ENCODE measurements around the gene SLC29A2.

Gene SLC29A2

DNA sequence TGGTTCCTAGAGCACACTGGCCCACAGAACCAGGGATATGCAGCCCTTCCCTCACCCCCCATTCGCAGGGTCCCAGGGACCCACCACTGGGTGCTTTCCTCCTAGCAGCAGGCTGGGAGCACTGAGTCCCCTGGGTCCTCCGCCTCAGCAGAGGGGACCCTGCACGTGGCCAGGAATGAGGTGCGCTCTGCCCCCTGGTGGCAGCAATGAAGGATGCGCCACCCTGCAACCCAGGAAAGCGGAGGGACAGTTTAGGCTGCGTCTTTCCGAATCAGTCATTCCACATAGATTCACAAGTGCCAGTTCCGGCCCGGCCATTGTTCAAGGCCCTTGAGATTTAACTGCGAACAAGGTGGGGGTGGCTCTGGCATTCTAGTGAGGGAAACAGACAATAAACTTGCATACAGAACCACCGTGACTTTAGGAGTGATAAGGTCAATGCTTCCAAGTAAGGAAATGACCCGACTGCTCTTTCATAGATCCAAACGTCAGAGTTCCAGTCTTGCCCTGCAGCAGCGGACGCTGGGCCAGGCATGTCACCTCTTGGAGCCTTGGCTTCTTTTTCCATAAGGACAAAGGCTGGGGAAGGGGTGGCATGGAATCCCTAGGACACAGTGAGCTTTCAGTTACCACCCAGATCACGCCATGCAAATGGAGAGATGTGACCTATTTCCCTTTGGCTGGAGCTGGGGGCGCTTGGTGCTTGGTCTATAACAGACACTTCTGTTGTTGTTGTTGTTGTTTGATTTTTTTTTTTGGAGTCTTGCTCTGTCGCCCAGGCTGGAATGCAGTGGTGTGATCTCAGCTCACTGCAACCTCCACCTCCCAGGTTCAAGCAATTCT is 43.0 kb downstream of the SLC29A2 start (continued):
- TF ChIP-seq, protein P1, sequence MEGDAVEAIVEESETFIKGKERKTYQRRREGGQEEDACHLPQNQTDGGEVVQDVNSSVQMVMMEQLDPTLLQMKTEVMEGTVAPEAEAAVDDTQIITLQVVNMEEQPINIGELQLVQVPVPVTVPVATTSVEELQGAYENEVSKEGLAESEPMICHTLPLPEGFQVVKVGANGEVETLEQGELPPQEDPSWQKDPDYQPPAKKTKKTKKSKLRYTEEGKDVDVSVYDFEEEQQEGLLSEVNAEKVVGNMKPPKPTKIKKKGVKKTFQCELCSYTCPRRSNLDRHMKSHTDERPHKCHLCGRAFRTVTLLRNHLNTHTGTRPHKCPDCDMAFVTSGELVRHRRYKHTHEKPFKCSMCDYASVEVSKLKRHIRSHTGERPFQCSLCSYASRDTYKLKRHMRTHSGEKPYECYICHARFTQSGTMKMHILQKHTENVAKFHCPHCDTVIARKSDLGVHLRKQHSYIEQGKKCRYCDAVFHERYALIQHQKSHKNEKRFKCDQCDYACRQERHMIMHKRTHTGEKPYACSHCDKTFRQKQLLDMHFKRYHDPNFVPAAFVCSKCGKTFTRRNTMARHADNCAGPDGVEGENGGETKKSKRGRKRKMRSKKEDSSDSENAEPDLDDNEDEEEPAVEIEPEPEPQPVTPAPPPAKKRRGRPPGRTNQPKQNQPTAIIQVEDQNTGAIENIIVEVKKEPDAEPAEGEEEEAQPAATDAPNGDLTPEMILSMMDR (tag by site-specific recombination; IDR thresholded peaks at IDR 0.05) = peak; percentile 89
- TF ChIP-seq, protein P2, sequence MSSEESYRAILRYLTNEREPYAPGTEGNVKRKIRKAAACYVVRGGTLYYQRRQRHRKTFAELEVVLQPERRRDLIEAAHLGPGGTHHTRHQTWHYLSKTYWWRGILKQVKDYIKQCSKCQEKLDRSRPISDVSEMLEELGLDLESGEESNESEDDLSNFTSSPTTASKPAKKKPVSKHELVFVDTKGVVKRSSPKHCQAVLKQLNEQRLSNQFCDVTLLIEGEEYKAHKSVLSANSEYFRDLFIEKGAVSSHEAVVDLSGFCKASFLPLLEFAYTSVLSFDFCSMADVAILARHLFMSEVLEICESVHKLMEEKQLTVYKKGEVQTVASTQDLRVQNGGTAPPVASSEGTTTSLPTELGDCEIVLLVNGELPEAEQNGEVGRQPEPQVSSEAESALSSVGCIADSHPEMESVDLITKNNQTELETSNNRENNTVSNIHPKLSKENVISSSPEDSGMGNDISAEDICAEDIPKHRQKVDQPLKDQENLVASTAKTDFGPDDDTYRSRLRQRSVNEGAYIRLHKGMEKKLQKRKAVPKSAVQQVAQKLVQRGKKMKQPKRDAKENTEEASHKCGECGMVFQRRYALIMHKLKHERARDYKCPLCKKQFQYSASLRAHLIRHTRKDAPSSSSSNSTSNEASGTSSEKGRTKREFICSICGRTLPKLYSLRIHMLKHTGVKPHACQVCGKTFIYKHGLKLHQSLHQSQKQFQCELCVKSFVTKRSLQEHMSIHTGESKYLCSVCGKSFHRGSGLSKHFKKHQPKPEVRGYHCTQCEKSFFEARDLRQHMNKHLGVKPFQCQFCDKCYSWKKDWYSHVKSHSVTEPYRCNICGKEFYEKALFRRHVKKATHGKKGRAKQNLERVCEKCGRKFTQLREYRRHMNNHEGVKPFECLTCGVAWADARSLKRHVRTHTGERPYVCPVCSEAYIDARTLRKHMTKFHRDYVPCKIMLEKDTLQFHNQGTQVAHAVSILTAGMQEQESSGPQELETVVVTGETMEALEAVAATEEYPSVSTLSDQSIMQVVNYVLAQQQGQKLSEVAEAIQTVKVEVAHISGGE (tag by site-specific recombination; conservative IDR thresholded peaks at IDR 0.05; ENCODE audit: low read depth) = peak; percentile 63
- no peak for TF ChIP-seq HOXD13 (CRISPR knock-in tag; IDR thresholded peaks at IDR 0.05; ENCODE audit: borderline replicate concordance)
- no peak for TF ChIP-seq ZNF19 (tag by site-specific recombination; IDR thresholded peaks at IDR 0.05; ENCODE audit: low read depth)
- TF ChIP-seq ZNF121 (tag by site-specific recombination; IDR thresholded peaks at IDR 0.05) = no peak
- no peak for TF ChIP-seq ZNF174 (tag by site-specific recombination; IDR thresholded peaks at IDR 0.05)
- 0 out of 2 replicates have a peak, but pooled peaks have one; percentile 2 for TF ChIP-seq KLF1 (tag by site-specific recombination; IDR thresholded peaks at IDR 0.05)
- TF ChIP-seq ZNF585B (tag by site-specific recombination; IDR thresholded peaks at IDR 0.05) = no peak
- TF ChIP-seq ZNF184 (tag by site-specific recombination; IDR thresholded peaks at IDR 0.05) = no peak
- no peak for TF ChIP-seq ZNF426 (tag by site-specific recombination; IDR thresholded peaks at IDR 0.05)
- TF ChIP-seq GLI4 (tag by site-specific recombination; IDR thresholded peaks at IDR 0.05) = no peak
- TF ChIP-seq, protein P3, sequence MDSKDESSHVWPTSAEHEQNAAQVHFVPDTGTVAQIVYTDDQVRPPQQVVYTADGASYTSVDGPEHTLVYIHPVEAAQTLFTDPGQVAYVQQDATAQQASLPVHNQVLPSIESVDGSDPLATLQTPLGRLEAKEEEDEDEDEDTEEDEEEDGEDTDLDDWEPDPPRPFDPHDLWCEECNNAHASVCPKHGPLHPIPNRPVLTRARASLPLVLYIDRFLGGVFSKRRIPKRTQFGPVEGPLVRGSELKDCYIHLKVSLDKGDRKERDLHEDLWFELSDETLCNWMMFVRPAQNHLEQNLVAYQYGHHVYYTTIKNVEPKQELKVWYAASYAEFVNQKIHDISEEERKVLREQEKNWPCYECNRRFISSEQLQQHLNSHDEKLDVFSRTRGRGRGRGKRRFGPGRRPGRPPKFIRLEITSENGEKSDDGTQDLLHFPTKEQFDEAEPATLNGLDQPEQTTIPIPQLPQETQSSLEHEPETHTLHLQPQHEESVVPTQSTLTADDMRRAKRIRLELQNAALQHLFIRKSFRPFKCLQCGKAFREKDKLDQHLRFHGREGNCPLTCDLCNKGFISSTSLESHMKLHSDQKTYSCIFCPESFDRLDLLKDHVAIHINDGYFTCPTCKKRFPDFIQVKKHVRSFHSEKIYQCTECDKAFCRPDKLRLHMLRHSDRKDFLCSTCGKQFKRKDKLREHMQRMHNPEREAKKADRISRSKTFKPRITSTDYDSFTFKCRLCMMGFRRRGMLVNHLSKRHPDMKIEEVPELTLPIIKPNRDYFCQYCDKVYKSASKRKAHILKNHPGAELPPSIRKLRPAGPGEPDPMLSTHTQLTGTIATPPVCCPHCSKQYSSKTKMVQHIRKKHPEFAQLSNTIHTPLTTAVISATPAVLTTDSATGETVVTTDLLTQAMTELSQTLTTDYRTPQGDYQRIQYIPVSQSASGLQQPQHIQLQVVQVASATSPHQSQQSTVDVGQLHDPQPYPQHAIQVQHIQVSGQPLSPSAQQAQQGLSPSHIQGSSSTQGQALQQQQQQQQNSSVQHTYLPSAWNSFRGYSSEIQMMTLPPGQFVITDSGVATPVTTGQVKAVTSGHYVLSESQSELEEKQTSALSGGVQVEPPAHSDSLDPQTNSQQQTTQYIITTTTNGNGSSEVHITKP (tag by site-specific recombination; IDR thresholded peaks at IDR 0.05) = 0 out of 2 replicates have a peak, but pooled peaks have one; percentile 17
- no peak for TF ChIP-seq ZNF530 (tag by site-specific recombination; IDR thresholded peaks at IDR 0.05; ENCODE audit: low read depth)
- TF ChIP-seq, protein P4, sequence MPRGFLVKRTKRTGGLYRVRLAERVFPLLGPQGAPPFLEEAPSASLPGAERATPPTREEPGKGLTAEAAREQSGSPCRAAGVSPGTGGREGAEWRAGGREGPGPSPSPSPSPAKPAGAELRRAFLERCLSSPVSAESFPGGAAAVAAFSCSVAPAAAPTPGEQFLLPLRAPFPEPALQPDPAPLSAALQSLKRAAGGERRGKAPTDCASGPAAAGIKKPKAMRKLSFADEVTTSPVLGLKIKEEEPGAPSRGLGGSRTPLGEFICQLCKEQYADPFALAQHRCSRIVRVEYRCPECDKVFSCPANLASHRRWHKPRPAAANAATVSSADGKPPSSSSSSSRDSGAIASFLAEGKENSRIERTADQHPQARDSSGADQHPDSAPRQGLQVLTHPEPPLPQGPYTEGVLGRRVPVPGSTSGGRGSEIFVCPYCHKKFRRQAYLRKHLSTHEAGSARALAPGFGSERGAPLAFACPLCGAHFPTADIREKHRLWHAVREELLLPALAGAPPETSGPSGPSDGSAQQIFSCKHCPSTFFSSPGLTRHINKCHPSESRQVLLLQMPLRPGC (tag by site-specific recombination; IDR thresholded peaks at IDR 0.05) = no peak
- no peak for TF ChIP-seq KLF7 (tag by site-specific recombination; IDR thresholded peaks at IDR 0.05; ENCODE audit: borderline replicate concordance)
- peak; percentile 56 for TF ChIP-seq ZNF654 (tag by site-specific recombination; IDR thresholded peaks at IDR 0.05; ENCODE audit: low read depth)
- no peak for TF ChIP-seq SP3 (tag by site-specific recombination; IDR thresholded peaks at IDR 0.05)
- TF ChIP-seq, protein P5, sequence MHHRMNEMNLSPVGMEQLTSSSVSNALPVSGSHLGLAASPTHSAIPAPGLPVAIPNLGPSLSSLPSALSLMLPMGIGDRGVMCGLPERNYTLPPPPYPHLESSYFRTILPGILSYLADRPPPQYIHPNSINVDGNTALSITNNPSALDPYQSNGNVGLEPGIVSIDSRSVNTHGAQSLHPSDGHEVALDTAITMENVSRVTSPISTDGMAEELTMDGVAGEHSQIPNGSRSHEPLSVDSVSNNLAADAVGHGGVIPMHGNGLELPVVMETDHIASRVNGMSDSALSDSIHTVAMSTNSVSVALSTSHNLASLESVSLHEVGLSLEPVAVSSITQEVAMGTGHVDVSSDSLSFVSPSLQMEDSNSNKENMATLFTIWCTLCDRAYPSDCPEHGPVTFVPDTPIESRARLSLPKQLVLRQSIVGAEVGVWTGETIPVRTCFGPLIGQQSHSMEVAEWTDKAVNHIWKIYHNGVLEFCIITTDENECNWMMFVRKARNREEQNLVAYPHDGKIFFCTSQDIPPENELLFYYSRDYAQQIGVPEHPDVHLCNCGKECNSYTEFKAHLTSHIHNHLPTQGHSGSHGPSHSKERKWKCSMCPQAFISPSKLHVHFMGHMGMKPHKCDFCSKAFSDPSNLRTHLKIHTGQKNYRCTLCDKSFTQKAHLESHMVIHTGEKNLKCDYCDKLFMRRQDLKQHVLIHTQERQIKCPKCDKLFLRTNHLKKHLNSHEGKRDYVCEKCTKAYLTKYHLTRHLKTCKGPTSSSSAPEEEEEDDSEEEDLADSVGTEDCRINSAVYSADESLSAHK (tag by site-specific recombination; IDR thresholded peaks at IDR 0.05) = no peak
- TF ChIP-seq MEIS1 (CRISPR knock-in tag; IDR thresholded peaks at IDR 0.05; ENCODE audit: borderline replicate concordance) = no peak
- no peak for TF ChIP-seq YY1 (tag by site-specific recombination; IDR thresholded peaks at IDR 0.05)
- no peak for TF ChIP-seq ZNF202 (tag by site-specific recombination; IDR thresholded peaks at IDR 0.05; ENCODE audit: borderline replicate concordance)
- no peak for TF ChIP-seq ZNF138 (tag by site-specific recombination; IDR thresholded peaks at IDR 0.05; ENCODE audit: borderline replicate concordance)
- TF ChIP-seq TCF7L2 (IDR thresholded peaks at IDR 0.05; ENCODE audit: borderline replicate concordance, low read depth, low read length) = no peak
- TF ChIP-seq ZNF707 (tag by site-specific recombination; IDR thresholded peaks at IDR 0.05) = no peak
- TF ChIP-seq ZNF341 (tag by site-specific recombination; IDR thresholded peaks at IDR 0.05; ENCODE audit: low read depth) = no peak
- TF ChIP-seq ZNF670 (tag by site-specific recombination; IDR thresholded peaks at IDR 0.05; ENCODE audit: low read depth) = no peak
- TF ChIP-seq SP2 (tag by site-specific recombination; IDR thresholded peaks at IDR 0.05) = no peak

All from HEK293 (cell line).